AG04450 (cell line): ENCODE results near the gene ST14. TPM values are rescaled to one million over a fixed set of nuclear protein-coding genes. Genes with fewer than 3 reads are reported as not detected.

ENCODE experiments used
- CTCF ChIA-PET: fragments of 300-600, 350-600 bp; formaldehyde crosslinking; extraction: SDS; loops from one replicate; lab custom pipeline; 2022; ENCODE audit warnings: antibody characterized with exemption, inconsistent platforms; lab: Charles Lee
- POLR2A ChIA-PET: fragments of 350-600 bp; formaldehyde crosslinking; extraction: SDS; loops from one replicate; lab custom pipeline; 2021; ENCODE audit warnings: antibody characterized with exemption, inconsistent platforms; lab: Yijun Ruan, JAX
- DNase-seq: peaks from one replicate; pipeline ENCODE4 v3.0.0-alpha.2; 2011; ENCODE audit warnings: low read depth, low spot score
- H3K27ac ChIP-seq: one replicate; pipeline ENCODE4 v1.5.1; 2012; ENCODE audit warnings: low read depth, low read length, control low read depth
- H3K27me3 ChIP-seq: one replicate; pipeline ENCODE4 v1.6.0; 2012; ENCODE audit warnings: low read length; ENCODE audit not compliant: control insufficient read depth, insufficient read depth
- H3K4me3 ChIP-seq: 2 replicates; pipeline ENCODE4 v1.5.1; 2011; ENCODE audit warnings: mild to moderate bottlenecking, low read depth, low read length, control low read depth
- H3K9me3 ChIP-seq: 2 replicates; pipeline ENCODE4 v1.5.1; 2012; ENCODE audit warnings: low read length; ENCODE audit not compliant: control insufficient read depth, insufficient read depth
- polyA plus RNA-seq: library from polyadenylated mRNA; depleted of rRNA; stranded (reverse); fragments of >200 nt; gene quantifications from 2 replicates; pipeline ENCODE4 v1.2.3, GENCODE V29; 2011
- TF ChIP-seq, protein P1 (sequence below): IDR thresholded peaks from 2 replicates; pipeline ENCODE4 v1.5.1; 2011; ENCODE audit warnings: low read depth, low read length, control low read depth, inconsistent platforms

Gene ST14
- polyA plus RNA-seq, 1 experiment = not detected

DNA sequence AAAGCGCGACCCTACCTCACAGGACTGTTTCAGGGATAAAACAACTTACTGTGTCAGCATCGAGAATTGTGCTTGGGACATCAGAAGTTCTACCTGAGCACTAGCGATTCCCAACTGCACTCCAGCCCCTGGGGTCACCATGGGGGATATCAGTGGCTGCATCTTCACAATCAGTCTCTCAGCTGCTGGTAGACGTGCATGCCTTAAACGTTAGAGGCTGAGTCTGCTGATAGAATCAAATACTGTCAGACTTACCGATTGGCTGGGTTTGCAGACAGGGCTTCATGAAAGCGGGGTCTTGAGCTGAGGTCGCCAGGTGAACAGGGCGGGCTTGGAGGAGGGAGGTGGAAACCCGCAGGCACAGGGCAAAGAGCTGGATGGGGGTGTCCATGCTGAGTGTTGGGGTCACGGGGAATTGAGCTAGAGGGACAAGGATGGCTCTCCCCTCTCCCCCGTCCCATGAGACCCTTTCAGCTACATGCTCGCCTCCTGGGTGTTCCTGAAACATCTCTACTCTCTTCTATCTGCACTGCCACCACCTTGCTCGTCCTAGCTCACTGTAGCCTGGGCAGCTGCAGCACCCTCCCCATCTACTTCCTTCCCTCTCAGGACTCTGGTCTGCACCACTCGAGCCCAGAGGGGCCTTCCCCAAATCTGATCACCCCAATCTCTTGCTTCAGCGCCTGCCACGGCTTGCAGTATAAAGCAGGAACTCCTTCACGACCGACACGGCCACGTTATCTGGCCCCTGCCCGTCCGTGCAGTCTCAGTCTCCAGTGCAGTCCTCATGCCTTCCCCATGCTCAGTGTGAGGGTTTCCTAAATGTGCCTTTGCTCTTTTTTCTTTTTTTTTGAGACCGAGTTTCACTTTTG is 43.5 kb downstream of the ST14 start:
- H3K27me3 ChIP-seq = peaks cover 32% of the 10 kb centered on the region
- H3K4me3 ChIP-seq = no peak overlapping the region
- ChIA-PET CTCF (interaction anchor here (1.3 kb wide), 1 partner anchor 10 kb away, joined by 3 read pairs; no protein-coding TSS in a partner anchor), POLR2A (no interaction called here)
- H3K27ac ChIP-seq = no peak overlapping the region
- no peaks in the 10 kb centered on the region; the same call in 1 of the 2 replicates for H3K9me3 ChIP-seq
- TF ChIP-seq, protein P1, sequence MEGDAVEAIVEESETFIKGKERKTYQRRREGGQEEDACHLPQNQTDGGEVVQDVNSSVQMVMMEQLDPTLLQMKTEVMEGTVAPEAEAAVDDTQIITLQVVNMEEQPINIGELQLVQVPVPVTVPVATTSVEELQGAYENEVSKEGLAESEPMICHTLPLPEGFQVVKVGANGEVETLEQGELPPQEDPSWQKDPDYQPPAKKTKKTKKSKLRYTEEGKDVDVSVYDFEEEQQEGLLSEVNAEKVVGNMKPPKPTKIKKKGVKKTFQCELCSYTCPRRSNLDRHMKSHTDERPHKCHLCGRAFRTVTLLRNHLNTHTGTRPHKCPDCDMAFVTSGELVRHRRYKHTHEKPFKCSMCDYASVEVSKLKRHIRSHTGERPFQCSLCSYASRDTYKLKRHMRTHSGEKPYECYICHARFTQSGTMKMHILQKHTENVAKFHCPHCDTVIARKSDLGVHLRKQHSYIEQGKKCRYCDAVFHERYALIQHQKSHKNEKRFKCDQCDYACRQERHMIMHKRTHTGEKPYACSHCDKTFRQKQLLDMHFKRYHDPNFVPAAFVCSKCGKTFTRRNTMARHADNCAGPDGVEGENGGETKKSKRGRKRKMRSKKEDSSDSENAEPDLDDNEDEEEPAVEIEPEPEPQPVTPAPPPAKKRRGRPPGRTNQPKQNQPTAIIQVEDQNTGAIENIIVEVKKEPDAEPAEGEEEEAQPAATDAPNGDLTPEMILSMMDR = no peak
- no peak for DNase-seq

DNA sequence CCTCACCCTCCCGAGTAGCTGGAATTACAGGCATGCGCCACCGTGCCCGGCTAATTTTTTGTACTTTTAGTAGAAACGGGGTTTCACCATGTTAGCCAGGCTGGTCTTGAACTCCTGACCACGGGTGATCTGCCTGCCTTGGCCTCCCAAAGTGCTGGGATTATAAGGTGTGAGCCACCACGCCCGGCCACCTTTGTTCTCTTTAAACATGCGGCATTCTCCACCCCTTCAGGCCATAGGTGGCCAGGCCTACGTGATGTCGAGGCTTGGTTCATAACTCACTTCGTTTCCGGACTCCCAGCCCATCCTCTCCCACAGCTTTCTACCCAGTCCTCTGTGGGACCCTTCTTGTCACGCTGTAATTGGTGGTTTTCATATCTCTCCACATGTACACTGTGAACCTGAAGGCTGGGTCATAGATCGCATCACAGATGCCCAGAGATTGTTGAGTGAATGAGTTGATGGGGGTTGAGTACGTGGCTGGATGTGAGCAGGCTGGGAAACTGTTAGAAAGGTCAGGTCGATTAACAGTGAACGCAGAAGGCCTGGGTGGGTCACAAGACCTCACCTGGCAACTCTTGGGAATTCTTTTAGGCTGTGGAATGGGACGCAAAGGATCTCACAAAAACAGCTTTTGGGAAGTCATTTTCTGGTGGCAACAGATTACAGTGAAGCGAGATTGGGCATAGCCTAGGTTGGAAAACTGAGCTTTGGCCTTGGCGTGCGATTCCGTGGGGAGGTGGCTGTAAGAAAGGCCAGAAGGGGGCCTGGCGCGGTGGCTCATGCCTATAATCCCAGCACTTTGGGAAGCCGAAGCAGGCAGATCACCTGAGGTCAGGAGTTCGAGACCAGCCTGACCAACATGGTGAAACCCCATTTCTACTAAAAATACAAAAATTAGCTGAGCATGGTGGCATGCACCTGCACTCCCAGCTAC is 44.5 kb downstream of the ST14 start:
- TF ChIP-seq, protein P1 = no peak
- H3K4me3 ChIP-seq = no peak overlapping the region
- ChIA-PET POLR2A (no interaction called here), CTCF (no interaction called here)
- no peak for DNase-seq
- no peaks in the 10 kb centered on the region; the same call in 1 of the 2 replicates for H3K9me3 ChIP-seq
- H3K27ac ChIP-seq = no peak overlapping the region
- peaks cover 36% of the 10 kb centered on the region for H3K27me3 ChIP-seq

DNA sequence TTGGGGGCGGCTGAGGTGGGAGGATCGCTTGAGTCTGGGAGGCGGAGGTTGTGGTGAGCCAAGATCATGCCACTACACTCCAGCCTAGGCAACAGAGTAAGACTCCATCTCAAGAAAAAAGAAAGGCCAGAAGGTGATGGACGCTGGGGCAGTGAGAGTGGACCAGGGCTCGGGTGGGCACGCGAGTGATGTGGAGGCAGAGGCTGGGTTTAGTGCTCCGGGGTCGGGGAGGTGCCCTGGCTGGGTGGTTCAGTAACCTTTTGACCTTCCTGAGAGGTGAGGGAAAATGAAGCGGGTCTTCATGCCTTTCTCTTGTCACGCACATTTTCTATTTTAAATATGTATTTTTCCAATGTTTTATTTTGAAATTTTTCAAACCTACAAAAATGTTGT is 45.1 kb downstream of the ST14 start:
- H3K4me3 ChIP-seq = no peak overlapping the region
- ChIA-PET POLR2A (no interaction called here), CTCF (no interaction called here)
- peaks cover 3% of the 10 kb centered on the region; the same call in 1 of the 2 replicates for H3K9me3 ChIP-seq
- TF ChIP-seq, protein P1 = no peak
- H3K27me3 ChIP-seq = peaks cover 32% of the 10 kb centered on the region
- no peak overlapping the region for H3K27ac ChIP-seq
- DNase-seq = no peak

DNA sequence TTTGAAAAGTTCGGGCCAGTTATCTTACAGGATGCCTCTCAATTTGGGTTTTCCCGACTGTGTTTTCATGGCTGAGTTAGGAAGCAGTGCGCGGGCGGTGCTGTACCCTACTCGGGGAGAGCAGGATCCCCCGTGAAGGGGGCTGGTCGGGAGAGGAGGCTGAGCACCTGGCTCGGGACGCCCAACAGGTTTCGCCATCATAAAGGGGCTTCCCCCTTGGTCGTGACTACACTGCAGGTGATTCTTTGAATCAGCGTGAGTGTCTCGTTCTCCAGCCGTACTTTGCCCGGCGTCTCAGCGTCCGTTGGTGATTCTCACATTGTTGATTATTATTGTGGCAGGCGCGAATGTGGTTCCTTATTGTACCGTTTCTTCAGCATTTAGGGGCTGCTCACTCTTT is 46.6 kb downstream of the ST14 start:
- peaks cover 38% of the 10 kb centered on the region for H3K27me3 ChIP-seq

More for the DNA sequence above, 46.6 kb downstream of the ST14 start:
- no peak for DNase-seq
- TF ChIP-seq, protein P1 = no peak
- H3K9me3 ChIP-seq = peaks cover 3% of the 10 kb centered on the region; the same call in 1 of the 2 replicates
- CTCF ChIA-PET = no interaction called here
- no peak overlapping the region for H3K4me3 ChIP-seq
- no peak overlapping the region for H3K27ac ChIP-seq
- POLR2A ChIA-PET = no interaction called here
